ENCODE results near the gene GPX4.

The GPX4 gene

DNA sequence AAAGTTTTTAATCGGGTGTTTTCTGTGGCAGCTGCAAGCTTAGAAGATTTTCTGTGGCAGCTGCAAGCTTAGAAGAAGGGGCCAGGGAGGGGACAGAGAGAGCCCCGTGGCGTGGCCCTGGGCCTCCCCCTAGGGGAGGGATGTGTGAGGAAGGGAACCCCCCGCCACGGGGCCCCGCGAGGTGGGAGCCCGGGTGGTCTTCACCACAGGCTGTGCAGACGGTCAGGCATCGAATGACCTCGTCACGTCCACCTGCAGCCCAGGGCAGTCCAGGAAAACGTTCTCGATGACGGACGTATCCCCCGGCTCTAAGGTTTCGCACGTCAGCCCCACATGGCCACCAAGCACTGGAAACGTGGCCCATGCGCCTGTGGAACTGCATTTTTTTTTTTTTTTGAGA, 17.2 kb upstream of the GPX4 start:
- H2BK12ac ChIP-seq (ENCODE audit: low read length), result no peak overlapping the region
- no peak overlapping the region for H3K18ac ChIP-seq (ENCODE audit: low read length)
- no peak overlapping the region for H3K23ac ChIP-seq (ENCODE audit: low read length)
- peaks cover 0 to 2% of the 10 kb centered on the region in 2 experiments for H3K4me1 ChIP-seq (ENCODE audit: control insufficient read depth in 1 of 2, insufficient read depth in 2 of 2, low read length in 2 of 2)
- no peak overlapping the region for H3K4ac ChIP-seq (ENCODE audit: low read depth, low read length)
- no CpG with 5 or more reads among the region's 21 CpGs for WGBS (ENCODE audit: extremely low coverage, insufficient coverage, insufficient read length)
- H3K79me1 ChIP-seq (ENCODE audit: low read length), result no peaks in the 10 kb centered on the region
- no peaks in the 10 kb centered on the region for H3K27me3 ChIP-seq (ENCODE audit: insufficient read depth, low read length)
- H2BK5ac ChIP-seq (ENCODE audit: low read depth, low read length, poor library complexity), result no peak overlapping the region
- no peak for DNase-seq
- H3K4me3 ChIP-seq (ENCODE audit: low read depth, low read length), result no peak overlapping the region
- no peak overlapping the region for H4K12ac ChIP-seq (ENCODE audit: low read depth, low read length)
- no peak overlapping the region for H3K14ac ChIP-seq (ENCODE audit: low read length)
- no peaks in the 10 kb centered on the region for H3K79me2 ChIP-seq (ENCODE audit: control insufficient read depth, insufficient read depth, low read length, poor library complexity)
- H4K91ac ChIP-seq (ENCODE audit: low read depth, low read length), result no peak overlapping the region
- no peak overlapping the region for H4K8ac ChIP-seq (ENCODE audit: low read depth, low read length)
- no peak overlapping the region for H3K4me2 ChIP-seq (ENCODE audit: low read length)
- H3K27ac ChIP-seq (ENCODE audit: low read depth, low read length), result no peak overlapping the region
- H2AK5ac ChIP-seq (ENCODE audit: low read length), result no peak overlapping the region
- peaks cover 45 to 51% of the 10 kb centered on the region in 2 experiments for H3K36me3 ChIP-seq (ENCODE audit: control insufficient read depth in 1 of 2, insufficient read depth in 2 of 2, low read length in 2 of 2)
- H3K9ac ChIP-seq (ENCODE audit: low read length), result no peak overlapping the region
- no peak overlapping the region for H2BK120ac ChIP-seq (ENCODE audit: insufficient read depth, low read length, poor library complexity)
- H3K9me3 ChIP-seq (ENCODE audit: insufficient read depth, low read depth, low read length), result peaks cover 5% of the 10 kb centered on the region
- no peak overlapping the region for H2AFZ ChIP-seq (ENCODE audit: insufficient read depth, low read length, poor library complexity)

DNA sequence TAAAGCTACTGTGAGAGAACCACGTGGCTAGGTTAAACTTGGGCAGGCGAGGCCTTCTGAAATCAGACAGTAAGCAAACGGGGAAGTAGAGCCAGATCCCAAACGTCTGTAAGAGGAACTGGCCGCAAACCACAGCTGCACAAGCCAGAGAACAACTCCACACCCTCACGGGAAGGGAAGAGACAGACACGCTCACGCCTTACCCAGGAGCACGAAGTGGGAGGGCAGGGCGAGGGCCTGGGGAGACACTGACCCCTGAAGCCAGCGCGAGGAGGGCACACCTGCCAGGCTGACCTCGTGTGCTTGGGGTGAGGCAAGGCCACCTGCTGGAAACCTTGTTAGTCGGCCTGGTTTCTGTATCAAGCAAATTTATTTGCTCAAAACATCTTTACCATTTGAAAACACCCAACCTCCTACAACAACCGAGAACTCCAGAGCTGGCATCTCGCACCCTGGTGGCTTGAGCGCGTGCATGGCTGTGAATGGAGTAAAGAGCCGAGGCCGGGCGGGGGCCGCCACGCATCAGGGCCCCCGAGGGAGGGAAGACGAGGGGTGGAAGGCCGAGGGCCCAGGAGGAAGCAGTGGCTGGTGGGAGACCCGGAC, 15.9 kb upstream of the GPX4 start:
- no peak overlapping the region for H3K14ac ChIP-seq (ENCODE audit: low read length)
- no peak overlapping the region for H3K23ac ChIP-seq (ENCODE audit: low read length)
- H3K36me3 ChIP-seq (ENCODE audit: control insufficient read depth in 1 of 2, insufficient read depth in 2 of 2, low read length in 2 of 2), result peaks cover 53 to 58% of the 10 kb centered on the region in 2 experiments
- no peak overlapping the region for H2BK5ac ChIP-seq (ENCODE audit: low read depth, low read length, poor library complexity)
- no CpG with 5 or more reads among the region's 27 CpGs for WGBS (ENCODE audit: extremely low coverage, insufficient coverage, insufficient read length)
- no peak overlapping the region for H2BK120ac ChIP-seq (ENCODE audit: insufficient read depth, low read length, poor library complexity)
- no peak overlapping the region for H3K4me2 ChIP-seq (ENCODE audit: low read length)
- no peak overlapping the region for H3K27ac ChIP-seq (ENCODE audit: low read depth, low read length)
- H2AK5ac ChIP-seq (ENCODE audit: low read length), result no peak overlapping the region
- peaks cover 5% of the 10 kb centered on the region for H3K9me3 ChIP-seq (ENCODE audit: insufficient read depth, low read depth, low read length)
- H4K8ac ChIP-seq (ENCODE audit: low read depth, low read length), result no peak overlapping the region
- no peak overlapping the region for H4K12ac ChIP-seq (ENCODE audit: low read depth, low read length)
- H3K4ac ChIP-seq (ENCODE audit: low read depth, low read length), result no peak overlapping the region
- H3K79me1 ChIP-seq (ENCODE audit: low read length), result no peaks in the 10 kb centered on the region
- no peak overlapping the region for H3K4me3 ChIP-seq (ENCODE audit: low read depth, low read length)
- H4K91ac ChIP-seq (ENCODE audit: low read depth, low read length), result no peak overlapping the region
- H2BK12ac ChIP-seq (ENCODE audit: low read length), result no peak overlapping the region
- H3K18ac ChIP-seq (ENCODE audit: low read length), result no peak overlapping the region
- no peaks in the 10 kb centered on the region for H3K4me1 ChIP-seq (ENCODE audit: control insufficient read depth in 1 of 2, insufficient read depth in 2 of 2, low read length in 2 of 2)
- no peak overlapping the region for H2AFZ ChIP-seq (ENCODE audit: insufficient read depth, low read length, poor library complexity)
- DNase-seq, result peak in 1 of 2 donors; percentile 39
- no peaks in the 10 kb centered on the region for H3K79me2 ChIP-seq (ENCODE audit: control insufficient read depth, insufficient read depth, low read length, poor library complexity)
- no peaks in the 10 kb centered on the region for H3K27me3 ChIP-seq (ENCODE audit: insufficient read depth, low read length)
- H3K9ac ChIP-seq (ENCODE audit: low read length), result no peak overlapping the region

DNA sequence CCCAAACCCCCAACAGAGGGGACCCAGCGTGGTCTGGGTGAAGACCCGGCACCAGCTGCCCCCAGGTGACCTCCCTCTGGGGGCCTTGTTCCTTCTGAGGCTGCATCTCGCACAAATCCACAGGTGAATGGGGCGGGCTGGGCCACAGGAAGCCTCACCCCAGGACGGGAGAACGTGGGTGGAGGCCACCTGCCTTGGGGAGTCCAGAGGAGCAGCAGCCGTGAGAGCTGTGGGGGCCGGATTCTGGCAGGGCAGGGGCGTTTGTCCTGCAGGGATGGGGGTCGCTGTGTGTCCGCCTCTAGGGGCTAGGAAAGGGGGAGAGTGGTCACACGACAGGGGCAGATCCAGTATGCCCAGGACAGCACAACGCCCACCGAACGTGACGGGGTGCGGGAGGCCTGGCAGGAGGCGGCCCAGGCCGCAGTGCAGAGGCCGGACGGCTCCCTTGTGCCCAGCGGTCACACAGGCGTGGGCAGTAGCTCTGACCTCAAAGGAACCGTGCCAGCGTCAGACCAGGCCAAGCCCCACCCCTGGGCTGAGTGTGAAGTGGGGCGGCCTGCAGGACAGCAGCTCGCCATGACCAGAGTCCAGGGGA, 15.3 kb upstream of the GPX4 start:
- Histone ChIP-seq H3K27me3 (ENCODE audit: insufficient read depth, low read length) (no peaks in the 10 kb centered on the region), H2BK12ac (ENCODE audit: low read length) (no peak overlapping the region), H4K12ac (ENCODE audit: low read depth, low read length) (no peak overlapping the region), H3K36me3 (ENCODE audit: control insufficient read depth in 1 of 2, insufficient read depth in 2 of 2, low read length in 2 of 2) (peaks cover 59 to 64% of the 10 kb centered on the region in 2 experiments), H3K9me3 (ENCODE audit: insufficient read depth, low read depth, low read length) (peaks cover 5% of the 10 kb centered on the region), H4K91ac (ENCODE audit: low read depth, low read length) (no peak overlapping the region), H3K23ac (ENCODE audit: low read length) (no peak overlapping the region), H2AK5ac (ENCODE audit: low read length) (no peak overlapping the region), H2BK5ac (ENCODE audit: low read depth, low read length, poor library complexity) (no peak overlapping the region), H3K4ac (ENCODE audit: low read depth, low read length) (no peak overlapping the region), H2AFZ (ENCODE audit: insufficient read depth, low read length, poor library complexity) (no peak overlapping the region), H3K4me2 (ENCODE audit: low read length) (no peak overlapping the region), H3K9ac (ENCODE audit: low read length) (no peak overlapping the region), H3K18ac (ENCODE audit: low read length) (no peak overlapping the region), H3K14ac (ENCODE audit: low read length) (no peak overlapping the region), H3K4me3 (ENCODE audit: low read depth, low read length) (no peak overlapping the region), H3K79me2 (ENCODE audit: control insufficient read depth, insufficient read depth, low read length, poor library complexity) (no peaks in the 10 kb centered on the region), H4K8ac (ENCODE audit: low read depth, low read length) (no peak overlapping the region), H3K79me1 (ENCODE audit: low read length) (no peaks in the 10 kb centered on the region), H3K4me1 (ENCODE audit: control insufficient read depth in 1 of 2, insufficient read depth in 2 of 2, low read length in 2 of 2) (no peaks in the 10 kb centered on the region), H2BK120ac (ENCODE audit: insufficient read depth, low read length, poor library complexity) (no peak overlapping the region), H3K27ac (ENCODE audit: low read depth, low read length) (no peak overlapping the region)
- WGBS (ENCODE audit: extremely low coverage, insufficient coverage, insufficient read length), result no CpG with 5 or more reads among the region's 27 CpGs
- no peak for DNase-seq

DNA sequence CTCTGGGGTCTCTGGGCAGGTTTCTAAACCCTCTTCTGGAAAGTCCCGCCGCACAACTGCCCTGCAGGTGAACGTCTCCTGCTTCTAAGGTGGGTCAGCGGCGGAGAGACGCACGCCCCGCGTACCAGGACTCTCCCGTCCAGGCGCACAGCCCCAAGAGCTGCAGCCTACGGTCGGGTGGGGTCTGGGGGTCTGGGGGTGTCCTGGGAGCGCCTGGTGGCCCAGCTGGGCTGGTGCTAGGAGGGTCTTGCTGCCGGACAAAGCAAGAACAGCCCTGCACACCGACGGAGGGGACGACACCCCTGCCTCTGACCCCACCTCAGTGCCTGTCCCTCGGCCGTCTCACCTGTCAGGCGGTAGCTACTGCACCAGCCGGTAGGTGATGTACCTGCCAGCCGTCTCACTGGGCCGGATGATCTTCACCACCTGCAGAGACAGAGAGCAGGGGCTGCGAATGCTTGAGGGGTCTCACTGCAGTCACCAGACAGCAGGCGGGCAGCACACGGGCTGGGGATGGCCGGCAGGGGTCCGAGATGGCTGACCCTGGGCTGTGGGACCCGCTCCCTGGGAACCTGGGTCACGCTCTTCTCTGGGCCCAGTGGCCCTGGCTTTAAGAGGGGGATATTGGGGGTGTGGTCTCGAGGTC, 14.5 kb upstream of the GPX4 start:
- Histone ChIP-seq H2BK12ac (ENCODE audit: low read length) (no peak overlapping the region), H2AFZ (ENCODE audit: insufficient read depth, low read length, poor library complexity) (no peak overlapping the region), H3K27me3 (ENCODE audit: insufficient read depth, low read length) (no peaks in the 10 kb centered on the region), H4K12ac (ENCODE audit: low read depth, low read length) (no peak overlapping the region), H3K4me3 (ENCODE audit: low read depth, low read length) (no peak overlapping the region), H3K14ac (ENCODE audit: low read length) (no peak overlapping the region), H3K4ac (ENCODE audit: low read depth, low read length) (no peak overlapping the region), H4K91ac (ENCODE audit: low read depth, low read length) (no peak overlapping the region), H3K4me2 (ENCODE audit: low read length) (no peak overlapping the region), H3K23ac (ENCODE audit: low read length) (no peak overlapping the region), H3K4me1 (ENCODE audit: control insufficient read depth in 1 of 2, insufficient read depth in 2 of 2, low read length in 2 of 2) (peaks cover 6% of the 10 kb centered on the region in 2 experiments), H3K9me3 (ENCODE audit: insufficient read depth, low read depth, low read length) (peaks cover 4% of the 10 kb centered on the region), H3K18ac (ENCODE audit: low read length) (no peak overlapping the region), H4K8ac (ENCODE audit: low read depth, low read length) (no peak overlapping the region), H2BK120ac (ENCODE audit: insufficient read depth, low read length, poor library complexity) (no peak overlapping the region), H3K9ac (ENCODE audit: low read length) (no peak overlapping the region), H3K27ac (ENCODE audit: low read depth, low read length) (no peak overlapping the region), H3K79me1 (ENCODE audit: low read length) (no peaks in the 10 kb centered on the region), H2AK5ac (ENCODE audit: low read length) (no peak overlapping the region), H3K79me2 (ENCODE audit: control insufficient read depth, insufficient read depth, low read length, poor library complexity) (peaks cover 7% of the 10 kb centered on the region), H2BK5ac (ENCODE audit: low read depth, low read length, poor library complexity) (no peak overlapping the region), H3K36me3 (ENCODE audit: control insufficient read depth in 1 of 2, insufficient read depth in 2 of 2, low read length in 2 of 2) (peaks cover 64 to 69% of the 10 kb centered on the region in 2 experiments)
- DNase-seq, result no peak
- WGBS (ENCODE audit: extremely low coverage, insufficient coverage, insufficient read length), result no CpG with 5 or more reads among the region's 32 CpGs
